ENCODE measurements around the gene RABGEF1. TPM values are rescaled to one million over a fixed set of nuclear protein-coding genes. Genes with fewer than 3 reads are reported as not detected.

The RABGEF1 gene
- total and polyA plus RNA-seq, 2 of the 8 experiments (the other 6 are each of a cell fraction or from before 2014, with no cell fraction given): 10.2 to 18.0 TPM

DNA sequence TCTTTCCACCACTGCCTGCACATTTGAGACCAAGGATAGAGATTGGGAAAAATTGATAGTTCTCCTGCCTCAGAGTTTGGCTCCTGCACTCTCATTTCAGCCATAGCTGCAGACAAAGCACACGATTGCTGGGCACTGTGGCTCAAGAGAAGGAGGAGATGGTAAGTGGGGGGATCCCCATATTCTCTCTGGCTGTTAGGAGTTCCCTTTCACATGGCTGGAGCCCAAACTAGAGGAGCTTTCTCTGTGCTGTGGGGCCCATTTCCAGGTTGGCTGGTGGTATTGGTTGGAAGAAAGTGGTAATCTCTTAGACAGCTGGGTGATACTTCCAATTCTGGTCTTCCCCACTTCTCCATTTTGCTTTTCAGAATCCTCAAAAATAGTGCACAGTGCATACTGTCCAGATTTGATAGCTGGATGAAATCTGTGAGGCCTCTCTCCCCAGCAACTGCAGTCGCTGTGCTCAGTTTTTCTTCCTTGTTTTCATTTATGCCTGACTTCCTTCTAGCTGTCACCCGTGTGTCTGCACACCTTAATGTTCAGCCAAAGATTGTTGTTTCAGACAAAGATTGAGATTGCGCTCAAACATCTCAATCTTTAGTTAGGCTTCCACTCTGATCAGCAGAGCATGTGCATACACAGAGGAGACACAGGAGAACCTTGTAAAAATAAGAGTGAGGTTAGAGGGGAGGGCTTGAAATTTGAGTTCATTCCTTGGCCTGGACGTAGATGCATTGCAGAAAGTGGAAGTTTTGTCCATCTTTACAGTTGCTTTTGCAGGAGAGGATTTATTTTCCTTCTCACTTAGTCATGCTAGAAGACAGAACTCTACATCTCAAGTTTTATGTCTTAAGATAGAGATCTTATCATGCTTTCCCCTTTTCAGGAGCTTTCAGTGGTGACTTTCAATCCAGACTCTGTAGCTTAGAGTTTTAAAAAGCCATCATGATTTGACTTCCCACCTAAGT lies 28.6 kb downstream of the RABGEF1 start (continued):
- TF ChIP-seq CHD1 (IDR thresholded peaks at IDR 0.05; ENCODE audit: low read depth, low read length): no peak
- no peak for TF ChIP-seq HDAC6 (IDR thresholded peaks at IDR 0.05; ENCODE audit: low read depth, low read length)
- no peak for TF ChIP-seq CTBP2 (IDR thresholded peaks at IDR 0.05; ENCODE audit: borderline replicate concordance, insufficient read depth, insufficient read length, low read length)
- TF ChIP-seq EGR1 (IDR thresholded peaks at IDR 0.05; ENCODE audit: borderline replicate concordance, low read depth, low read length): no peak
